ENCODE measurements around the gene ARL6IP4. TPM values are rescaled to one million over a fixed set of nuclear protein-coding genes. Genes with fewer than 3 reads are reported as not detected.

Gene ARL6IP4
- polyA plus RNA-seq, 3 donors = 152 to 268 (median 167) TPM

- Mint-ChIP-seq H3K27me3 (ENCODE audit: low read depth in 3 of 3) (peaks cover 0 to 7% (median 2%) of the 10 kb centered on the region in 3 donors), H3K36me3 (no peaks in the 10 kb centered on the region), H3K9me3 (no peaks in the 10 kb centered on the region), H3K4me1 (no peaks in the 10 kb centered on the region), H3K4me3 (no peak overlapping the region), H3K27ac (no peak overlapping the region)
- Histone ChIP-seq H3K27ac (ENCODE audit: low read depth in 1 of 2, low read length in 2 of 2) (no peak overlapping the region), H3K9me3 (replicated peaks in 1 of 2; ENCODE audit: control insufficient read depth in 1 of 2, insufficient read depth in 1 of 2, low read length in 2 of 2) (no peaks in the 10 kb centered on the region), H3K4me2 (replicated peaks; ENCODE audit: extremely low read depth, low read length, poor library complexity, severe bottlenecking) (no peak overlapping the region), H3K36me3 (replicated peaks in 1 of 2; ENCODE audit: control insufficient read depth in 1 of 2, insufficient read depth in 2 of 2, low read length in 2 of 2) (no peaks in the 10 kb centered on the region), H2AFZ (ENCODE audit: insufficient read depth, low read depth, low read length, poor library complexity, severe bottlenecking) (no peak overlapping the region), H4K20me1 (ENCODE audit: insufficient read depth, low read length) (no peaks in the 10 kb centered on the region), H3K4me1 (ENCODE audit: control insufficient read depth in 1 of 2, insufficient read depth in 2 of 2, low read length in 2 of 2) (no peaks in the 10 kb centered on the region), H3K9ac (ENCODE audit: insufficient read depth, low read length, poor library complexity, severe bottlenecking) (no peak overlapping the region), H3K4me3 (replicated peaks in 1 of 3; ENCODE audit: low read depth in 2 of 3, low read length in 3 of 3) (no peak overlapping the region), H3K27me3 (ENCODE audit: control insufficient read depth in 2 of 2, insufficient read depth in 2 of 2, low read length in 2 of 2) (no peaks in the 10 kb centered on the region), H3K79me2 (ENCODE audit: insufficient read depth, low read length) (no peaks in the 10 kb centered on the region)
- no peak for DNase-seq
- intact Hi-C loops (cut with micrococcal nuclease) = no loop called here
- TF ChIP-seq, protein P1, sequence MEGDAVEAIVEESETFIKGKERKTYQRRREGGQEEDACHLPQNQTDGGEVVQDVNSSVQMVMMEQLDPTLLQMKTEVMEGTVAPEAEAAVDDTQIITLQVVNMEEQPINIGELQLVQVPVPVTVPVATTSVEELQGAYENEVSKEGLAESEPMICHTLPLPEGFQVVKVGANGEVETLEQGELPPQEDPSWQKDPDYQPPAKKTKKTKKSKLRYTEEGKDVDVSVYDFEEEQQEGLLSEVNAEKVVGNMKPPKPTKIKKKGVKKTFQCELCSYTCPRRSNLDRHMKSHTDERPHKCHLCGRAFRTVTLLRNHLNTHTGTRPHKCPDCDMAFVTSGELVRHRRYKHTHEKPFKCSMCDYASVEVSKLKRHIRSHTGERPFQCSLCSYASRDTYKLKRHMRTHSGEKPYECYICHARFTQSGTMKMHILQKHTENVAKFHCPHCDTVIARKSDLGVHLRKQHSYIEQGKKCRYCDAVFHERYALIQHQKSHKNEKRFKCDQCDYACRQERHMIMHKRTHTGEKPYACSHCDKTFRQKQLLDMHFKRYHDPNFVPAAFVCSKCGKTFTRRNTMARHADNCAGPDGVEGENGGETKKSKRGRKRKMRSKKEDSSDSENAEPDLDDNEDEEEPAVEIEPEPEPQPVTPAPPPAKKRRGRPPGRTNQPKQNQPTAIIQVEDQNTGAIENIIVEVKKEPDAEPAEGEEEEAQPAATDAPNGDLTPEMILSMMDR (IDR thresholded peaks at IDR 0.05) = no peak
- 93% methylated on average over 11 of the region's 16 CpGs for WGBS (ENCODE audit: insufficient coverage)
Observed at GRCh38 chr12:122996621-122997342, 16.3 kb downstream of the ARL6IP4 start.

GRCh38 chr12:122997343-122998250 lies 17.1 kb downstream of the ARL6IP4 start:
- no peaks in the 10 kb centered on the region for H3K4me1 ChIP-seq (ENCODE audit: control insufficient read depth in 1 of 2, insufficient read depth in 2 of 2, low read length in 2 of 2)
- H3K4me3 Mint-ChIP-seq = no peak overlapping the region
- no peak overlapping the region for H3K9ac ChIP-seq (ENCODE audit: insufficient read depth, low read length, poor library complexity, severe bottlenecking)
- no peaks in the 10 kb centered on the region for H3K4me1 Mint-ChIP-seq
- peaks cover 0 to 7% (median 2%) of the 10 kb centered on the region in 3 donors for H3K27me3 Mint-ChIP-seq (ENCODE audit: low read depth in 3 of 3)
- no peaks in the 10 kb centered on the region for H3K36me3 ChIP-seq (replicated peaks in 1 of 2; ENCODE audit: control insufficient read depth in 1 of 2, insufficient read depth in 2 of 2, low read length in 2 of 2)
- no peaks in the 10 kb centered on the region for H3K79me2 ChIP-seq (ENCODE audit: insufficient read depth, low read length)
- no peaks in the 10 kb centered on the region for H3K9me3 Mint-ChIP-seq
- H4K20me1 ChIP-seq (ENCODE audit: insufficient read depth, low read length) = no peaks in the 10 kb centered on the region
- no peaks in the 10 kb centered on the region for H3K9me3 ChIP-seq (replicated peaks in 1 of 2; ENCODE audit: control insufficient read depth in 1 of 2, insufficient read depth in 1 of 2, low read length in 2 of 2)
- 97% methylated on average over 23 of the region's 25 CpGs for WGBS (ENCODE audit: insufficient coverage)
- H2AFZ ChIP-seq (ENCODE audit: insufficient read depth, low read depth, low read length, poor library complexity, severe bottlenecking) = no peak overlapping the region
- TF ChIP-seq, protein P1 (IDR thresholded peaks at IDR 0.05) = no peak
- intact Hi-C loops (cut with micrococcal nuclease) = no loop called here
- no peak overlapping the region for H3K4me3 ChIP-seq (replicated peaks in 1 of 3; ENCODE audit: low read depth in 2 of 3, low read length in 3 of 3)
- no peak overlapping the region for H3K27ac ChIP-seq (ENCODE audit: low read depth in 1 of 2, low read length in 2 of 2)
- H3K4me2 ChIP-seq (replicated peaks; ENCODE audit: extremely low read depth, low read length, poor library complexity, severe bottlenecking) = no peak overlapping the region
- H3K36me3 Mint-ChIP-seq = no peaks in the 10 kb centered on the region
- DNase-seq = no peak
- H3K27ac Mint-ChIP-seq = no peak overlapping the region
- H3K27me3 ChIP-seq (ENCODE audit: control insufficient read depth in 2 of 2, insufficient read depth in 2 of 2, low read length in 2 of 2) = no peaks in the 10 kb centered on the region

Measured in CD14-positive monocyte (primary cell).